Left lung (tissue), 10 donors: ENCODE data around the gene SLF2. TPM values are rescaled to one million over a fixed set of nuclear protein-coding genes. Genes with fewer than 3 reads are reported as not detected.
A peak's percentile ranks its signal among the peaks of the same experiment; 100 is the strongest.

ENCODE experiments used
- ATAC-seq: fragments of 200-7000 bp; cut with Tn5 transposase; one replicate; pipeline ENCODE4 v1.9.1; 2020; ENCODE audit warnings: moderate library complexity
- DNase-seq, 4 donors: peaks; one replicate each; pipeline ENCODE4 v3.0.0-alpha.2; 2013 to 2020
- H3K27ac ChIP-seq, 2 donors: fragments of 200-600 bp; sonication (generic) in 1 of 2; one replicate each; pipeline versions ENCODE4 v1.5.0 to v1.8.0; 2020 to 2021
- H3K27me3 ChIP-seq, 2 donors: fragments of 200-600 bp; sonication (generic) in 1 of 2; one replicate each; pipeline versions ENCODE4 v1.5.0 to v1.8.0; 2020 to 2021
- H3K36me3 ChIP-seq, 2 donors: fragments of 200-600 bp; sonication (generic) in 1 of 2; one replicate each; pipeline versions ENCODE4 v1.5.0 to v1.8.0; 2020 to 2021
- H3K4me1 ChIP-seq, 2 donors: fragments of 200-600 bp; one replicate each; pipeline ENCODE4 v1.8.0; 2021
- H3K4me3 ChIP-seq, 2 donors: fragments of 200-600 bp; sonication (generic) in 1 of 2; one replicate each; pipeline versions ENCODE4 v1.5.0 to v1.8.0; 2020 to 2021; ENCODE audit warnings: mild to moderate bottlenecking in 1 of 2
- H3K9me3 ChIP-seq, 2 donors: fragments of 200-600 bp; sonication (generic) in 1 of 2; one replicate each; pipeline versions ENCODE4 v1.5.0 to v1.8.0; 2020 to 2021
- CTCF ChIP-seq, 2 donors: fragments of 200-600 bp; sonication (generic) in 1 of 2; IDR thresholded peaks; one replicate each; pipeline versions ENCODE4 v1.5.0 to v1.8.0; 2021; ENCODE audit warnings: antibody characterized with exemption in 2 of 2
- intact Hi-C, 2 donors: fragments of 100-400 bp; cut with DNase I; formaldehyde crosslinking; loops; one replicate each; pipeline versions ENCODE4 v1.11.2 to v1.14.2; 2022
- polyA plus RNA-seq, 6 donors: library from polyadenylated mRNA; unstranded; fragments of 120-200 nt; gene quantifications; one replicate each; pipeline ENCODE4 v1.2.1, GENCODE V29; 2013; ENCODE audit not compliant: insufficient read length in 6 of 6
- total RNA-seq, 2 donors: library from RNA; stranded (reverse); fragmentation: NEBNext Ultra II Directional; extraction: Animal tissue kit (Norgen Biotek cat#: 25700); gene quantifications; one replicate each; pipeline ENCODE4 v1.2.1, GENCODE V29; 2021
- donor health status: DM: no; HTN: yes; CAD: no.
- donor health status: DM: no; HTN: no; CAD: no.

Gene SLF2
- total and polyA plus RNA-seq, 8 donors: 26.4 to 70.7 (median 60.4) TPM

GRCh38 chr10:100995181-100995580, 82.4 kb downstream of the SLF2 start:
- no peaks in the 10 kb centered on the region for H3K9me3 ChIP-seq
- ATAC-seq: no peak
- no peak for TF ChIP-seq CTCF (IDR thresholded peaks at IDR 0.05)
- H3K27me3 ChIP-seq: no peaks in the 10 kb centered on the region
- no peak overlapping the region for H3K4me3 ChIP-seq
- H3K4me1 ChIP-seq: peaks cover 6 to 25% of the 10 kb centered on the region in 2 donors
- intact Hi-C loops: no loop called here
- no peak for DNase-seq
- peaks cover 0 to 40% of the 10 kb centered on the region in 2 donors for H3K36me3 ChIP-seq
- H3K27ac ChIP-seq: no peak overlapping the region

- ATAC-seq (peak; percentile 32), DNase-seq (peak in 1 of 4 donors; percentile 87)
- H3K9me3 ChIP-seq: no peaks in the 10 kb centered on the region
- no peaks in the 10 kb centered on the region for H3K27me3 ChIP-seq
- peaks cover 0 to 24% of the 10 kb centered on the region in 2 donors for H3K36me3 ChIP-seq
- intact Hi-C loops: no loop called here
- peak overlapping the region; percentile 60 to 90 for H3K4me3 ChIP-seq
- H3K27ac ChIP-seq: peak overlapping the region; percentile 94 to 100
- no peak for TF ChIP-seq CTCF (IDR thresholded peaks at IDR 0.05)
- H3K4me1 ChIP-seq: peaks cover 20 to 42% of the 10 kb centered on the region in 2 donors
These were observed 84.1 kb downstream of the SLF2 start for GRCh38 chr10:100996678-100997359.

GRCh38 chr10:100997360-100998182, 84.8 kb downstream of the SLF2 start:
- peak in 3 of 4 donors; percentile 70 to 97 (median 81) for DNase-seq
- intact Hi-C loops: no loop called here
- peaks cover 27 to 48% of the 10 kb centered on the region in 2 donors for H3K4me1 ChIP-seq
- peak overlapping the region; percentile 60 to 90 for H3K4me3 ChIP-seq
- peaks cover 0 to 19% of the 10 kb centered on the region in 2 donors for H3K36me3 ChIP-seq
- H3K27me3 ChIP-seq: no peaks in the 10 kb centered on the region
- peak; percentile 72 for ATAC-seq
- H3K27ac ChIP-seq: peak overlapping the region; percentile 94 to 100
- TF ChIP-seq CTCF (IDR thresholded peaks at IDR 0.05): peak; percentile 88 to 91
- H3K9me3 ChIP-seq: no peaks in the 10 kb centered on the region

- ATAC-seq: peak; percentile 57
- no peaks in the 10 kb centered on the region for H3K9me3 ChIP-seq
- peak overlapping the region; percentile 60 to 90 for H3K4me3 ChIP-seq
- TF ChIP-seq CTCF (IDR thresholded peaks at IDR 0.05): no peak
- H3K27ac ChIP-seq: peak overlapping the region; percentile 94 to 100
- DNase-seq: peak; percentile 87 to 94 (median 90)
- H3K4me1 ChIP-seq: peaks cover 28 to 52% of the 10 kb centered on the region in 2 donors
- intact Hi-C loops: no loop called here
- H3K27me3 ChIP-seq: no peaks in the 10 kb centered on the region
- H3K36me3 ChIP-seq: peaks cover 0 to 19% of the 10 kb centered on the region in 2 donors
These were observed 85.6 kb downstream of the SLF2 start for GRCh38 chr10:100998183-100998990.
